ENCODE results near the gene SPATA3.

Gene SPATA3

GRCh38 chr2:230985519-230986231, 10.2 kb upstream of the SPATA3 start:
- H3K27ac ChIP-seq (ENCODE audit: extremely low read depth, low read depth, low read length) = no peak overlapping the region
- TF ChIP-seq ZFP69B (tag by site-specific recombination; IDR thresholded peaks at IDR 0.05) = no peak
- no peak for TF ChIP-seq ZNF184 (tag by site-specific recombination; IDR thresholded peaks at IDR 0.05)
- TF ChIP-seq ZNF404 (tag by site-specific recombination; IDR thresholded peaks at IDR 0.05) = no peak
- no peak for TF ChIP-seq ZNF529 (tag by site-specific recombination; IDR thresholded peaks at IDR 0.05; ENCODE audit: insufficient replicate concordance)
- no peak for TF ChIP-seq ZNF433 (tag by site-specific recombination; IDR thresholded peaks at IDR 0.05; ENCODE audit: low read depth)
- CTCF ChIA-PET = interaction anchor here (0.6 to 6.0 kb wide), 12 partner anchors 10 to 419 kb away, joined by 3 to 57 read pairs (median 10); partner anchors contain the start of gene SPATA3

DNA sequence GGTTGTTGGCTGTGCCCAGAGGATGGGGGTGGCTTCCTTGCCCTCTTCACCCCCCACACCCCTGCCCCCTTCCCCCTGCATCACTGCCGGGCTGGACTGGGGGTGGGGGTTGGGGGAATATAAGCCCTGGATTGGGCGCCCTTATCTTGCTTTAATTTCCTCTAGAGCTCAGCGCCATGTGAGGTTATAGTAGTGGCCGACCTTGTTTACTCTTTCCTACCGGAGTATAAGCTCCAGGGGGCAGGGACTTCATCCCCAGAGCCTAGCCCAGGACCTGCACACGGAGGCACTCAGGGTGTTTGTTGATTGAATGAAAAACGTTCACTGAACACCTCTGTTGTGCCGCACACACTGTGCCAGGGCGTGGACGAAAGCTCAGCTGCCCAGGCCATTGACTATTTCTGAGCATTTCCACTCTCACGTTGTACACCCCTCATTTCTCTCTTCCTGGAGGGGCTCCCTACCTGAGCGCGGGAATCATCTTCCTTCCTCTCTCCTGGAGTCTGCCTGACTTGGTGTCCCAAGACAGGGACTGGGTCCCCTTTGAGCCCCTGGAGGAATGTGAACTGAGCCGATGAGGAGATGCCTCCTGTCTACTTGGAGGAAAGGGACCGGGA, 9.3 kb upstream of the SPATA3 start:
- TF ChIP-seq GLIS1 (tag by site-specific recombination; IDR thresholded peaks at IDR 0.05) (peak; percentile 58; the same call in 1 of the 2 replicates), ZNF621 (tag by site-specific recombination; IDR thresholded peaks at IDR 0.05) (no peak), GLIS2 (tag by site-specific recombination; IDR thresholded peaks at IDR 0.05) (0 out of 2 replicates have a peak, but pooled peaks have one; percentile 0), ZSCAN16 (tag by site-specific recombination; IDR thresholded peaks at IDR 0.05) (peak; percentile 77), ZNF341 (tag by site-specific recombination; IDR thresholded peaks at IDR 0.05; ENCODE audit: low read depth) (no peak), ZNF571 (tag by site-specific recombination; IDR thresholded peaks at IDR 0.05) (no peak)
- TF ChIP-seq, protein P1, sequence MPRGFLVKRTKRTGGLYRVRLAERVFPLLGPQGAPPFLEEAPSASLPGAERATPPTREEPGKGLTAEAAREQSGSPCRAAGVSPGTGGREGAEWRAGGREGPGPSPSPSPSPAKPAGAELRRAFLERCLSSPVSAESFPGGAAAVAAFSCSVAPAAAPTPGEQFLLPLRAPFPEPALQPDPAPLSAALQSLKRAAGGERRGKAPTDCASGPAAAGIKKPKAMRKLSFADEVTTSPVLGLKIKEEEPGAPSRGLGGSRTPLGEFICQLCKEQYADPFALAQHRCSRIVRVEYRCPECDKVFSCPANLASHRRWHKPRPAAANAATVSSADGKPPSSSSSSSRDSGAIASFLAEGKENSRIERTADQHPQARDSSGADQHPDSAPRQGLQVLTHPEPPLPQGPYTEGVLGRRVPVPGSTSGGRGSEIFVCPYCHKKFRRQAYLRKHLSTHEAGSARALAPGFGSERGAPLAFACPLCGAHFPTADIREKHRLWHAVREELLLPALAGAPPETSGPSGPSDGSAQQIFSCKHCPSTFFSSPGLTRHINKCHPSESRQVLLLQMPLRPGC (tag by site-specific recombination; IDR thresholded peaks at IDR 0.05) = no peak
- no peaks in the 10 kb centered on the region for H3K36me3 ChIP-seq (ENCODE audit: control insufficient read depth in 2 of 2, insufficient read depth in 1 of 2, low read length in 2 of 2)
- ChIA-PET POLR2A (interaction anchor here (1.0 kb wide), 1 partner anchor 63 kb away, joined by 3 read pairs; no protein-coding TSS in a partner anchor), CTCF (interaction anchor here (0.5 to 6.0 kb wide), 35 partner anchors 9 to 946 kb away, joined by 3 to 57 read pairs (median 5); partner anchors contain the start of genes GPR55 and SPATA3)
- H3K4me1 ChIP-seq (ENCODE audit: control insufficient read depth, insufficient read depth, low read length) = 0 out of 2 replicates have a peak, but pooled peaks cover 3% of the 10 kb centered on the region
- H3K9me3 ChIP-seq (ENCODE audit: control insufficient read depth, insufficient read depth, low read depth, low read length) = no peaks in the 10 kb centered on the region
- H3K4me3 ChIP-seq (ENCODE audit: low read depth, low read length) = peak overlapping the region; percentile 41
- H3K27ac ChIP-seq (ENCODE audit: extremely low read depth, low read depth, low read length) = no peak overlapping the region

More at GRCh38 chr2:230985519-230986231, 10.2 kb upstream of the SPATA3 start:
- no peaks in the 10 kb centered on the region for H3K36me3 ChIP-seq (ENCODE audit: control insufficient read depth in 2 of 2, insufficient read depth in 1 of 2, low read length in 2 of 2)
- 0 out of 2 replicates have a peak, but pooled peaks cover 3% of the 10 kb centered on the region for H3K4me1 ChIP-seq (ENCODE audit: control insufficient read depth, insufficient read depth, low read length)
- no peak overlapping the region for H3K4me3 ChIP-seq (ENCODE audit: low read depth, low read length)
- POLR2A ChIA-PET = no interaction called here
- no peaks in the 10 kb centered on the region for H3K9me3 ChIP-seq (ENCODE audit: control insufficient read depth, insufficient read depth, low read depth, low read length)

- 0 out of 2 replicates have a peak, but pooled peaks cover 3% of the 10 kb centered on the region for H3K4me1 ChIP-seq (ENCODE audit: control insufficient read depth, insufficient read depth, low read length)
- H3K4me3 ChIP-seq (ENCODE audit: low read depth, low read length) = peak overlapping the region; percentile 41
- H3K36me3 ChIP-seq (ENCODE audit: control insufficient read depth in 2 of 2, insufficient read depth in 1 of 2, low read length in 2 of 2) = no peaks in the 10 kb centered on the region
- ChIA-PET CTCF (interaction anchor here (0.5 to 6.0 kb wide), 56 partner anchors 8 to 1173 kb away, joined by 3 to 57 read pairs (median 4); partner anchors contain the start of genes GPR55 and SPATA3), POLR2A (interaction anchor here (1.0 kb wide), 1 partner anchor 63 kb away, joined by 3 read pairs; no protein-coding TSS in a partner anchor)
- H3K9me3 ChIP-seq (ENCODE audit: control insufficient read depth, insufficient read depth, low read depth, low read length) = no peaks in the 10 kb centered on the region
- H3K27ac ChIP-seq (ENCODE audit: extremely low read depth, low read depth, low read length) = no peak overlapping the region
- TF ChIP-seq KLF16 (tag by site-specific recombination; IDR thresholded peaks at IDR 0.05) (0 out of 2 replicates have a peak, but pooled peaks have one; percentile 33), SCRT2 (tag by site-specific recombination; IDR thresholded peaks at IDR 0.05) (peak; percentile 96), ZNF335 (tag by site-specific recombination; conservative IDR thresholded peaks at IDR 0.05) (peak; percentile 31), WT1 (tag by site-specific recombination; IDR thresholded peaks at IDR 0.05) (no peak), SCRT1 (tag by site-specific recombination; IDR thresholded peaks at IDR 0.05; ENCODE audit: borderline replicate concordance) (peak; percentile 72; the same call in 1 of the 2 replicates), ZNF664 (tag by site-specific recombination; IDR thresholded peaks at IDR 0.05) (no peak)
- TF ChIP-seq, protein P2, sequence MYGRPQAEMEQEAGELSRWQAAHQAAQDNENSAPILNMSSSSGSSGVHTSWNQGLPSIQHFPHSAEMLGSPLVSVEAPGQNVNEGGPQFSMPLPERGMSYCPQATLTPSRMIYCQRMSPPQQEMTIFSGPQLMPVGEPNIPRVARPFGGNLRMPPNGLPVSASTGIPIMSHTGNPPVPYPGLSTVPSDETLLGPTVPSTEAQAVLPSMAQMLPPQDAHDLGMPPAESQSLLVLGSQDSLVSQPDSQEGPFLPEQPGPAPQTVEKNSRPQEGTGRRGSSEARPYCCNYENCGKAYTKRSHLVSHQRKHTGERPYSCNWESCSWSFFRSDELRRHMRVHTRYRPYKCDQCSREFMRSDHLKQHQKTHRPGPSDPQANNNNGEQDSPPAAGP (tag by site-specific recombination; IDR thresholded peaks at IDR 0.05) = peak; percentile 27; the same call in 1 of the 2 replicates
- TF ChIP-seq, protein P3, sequence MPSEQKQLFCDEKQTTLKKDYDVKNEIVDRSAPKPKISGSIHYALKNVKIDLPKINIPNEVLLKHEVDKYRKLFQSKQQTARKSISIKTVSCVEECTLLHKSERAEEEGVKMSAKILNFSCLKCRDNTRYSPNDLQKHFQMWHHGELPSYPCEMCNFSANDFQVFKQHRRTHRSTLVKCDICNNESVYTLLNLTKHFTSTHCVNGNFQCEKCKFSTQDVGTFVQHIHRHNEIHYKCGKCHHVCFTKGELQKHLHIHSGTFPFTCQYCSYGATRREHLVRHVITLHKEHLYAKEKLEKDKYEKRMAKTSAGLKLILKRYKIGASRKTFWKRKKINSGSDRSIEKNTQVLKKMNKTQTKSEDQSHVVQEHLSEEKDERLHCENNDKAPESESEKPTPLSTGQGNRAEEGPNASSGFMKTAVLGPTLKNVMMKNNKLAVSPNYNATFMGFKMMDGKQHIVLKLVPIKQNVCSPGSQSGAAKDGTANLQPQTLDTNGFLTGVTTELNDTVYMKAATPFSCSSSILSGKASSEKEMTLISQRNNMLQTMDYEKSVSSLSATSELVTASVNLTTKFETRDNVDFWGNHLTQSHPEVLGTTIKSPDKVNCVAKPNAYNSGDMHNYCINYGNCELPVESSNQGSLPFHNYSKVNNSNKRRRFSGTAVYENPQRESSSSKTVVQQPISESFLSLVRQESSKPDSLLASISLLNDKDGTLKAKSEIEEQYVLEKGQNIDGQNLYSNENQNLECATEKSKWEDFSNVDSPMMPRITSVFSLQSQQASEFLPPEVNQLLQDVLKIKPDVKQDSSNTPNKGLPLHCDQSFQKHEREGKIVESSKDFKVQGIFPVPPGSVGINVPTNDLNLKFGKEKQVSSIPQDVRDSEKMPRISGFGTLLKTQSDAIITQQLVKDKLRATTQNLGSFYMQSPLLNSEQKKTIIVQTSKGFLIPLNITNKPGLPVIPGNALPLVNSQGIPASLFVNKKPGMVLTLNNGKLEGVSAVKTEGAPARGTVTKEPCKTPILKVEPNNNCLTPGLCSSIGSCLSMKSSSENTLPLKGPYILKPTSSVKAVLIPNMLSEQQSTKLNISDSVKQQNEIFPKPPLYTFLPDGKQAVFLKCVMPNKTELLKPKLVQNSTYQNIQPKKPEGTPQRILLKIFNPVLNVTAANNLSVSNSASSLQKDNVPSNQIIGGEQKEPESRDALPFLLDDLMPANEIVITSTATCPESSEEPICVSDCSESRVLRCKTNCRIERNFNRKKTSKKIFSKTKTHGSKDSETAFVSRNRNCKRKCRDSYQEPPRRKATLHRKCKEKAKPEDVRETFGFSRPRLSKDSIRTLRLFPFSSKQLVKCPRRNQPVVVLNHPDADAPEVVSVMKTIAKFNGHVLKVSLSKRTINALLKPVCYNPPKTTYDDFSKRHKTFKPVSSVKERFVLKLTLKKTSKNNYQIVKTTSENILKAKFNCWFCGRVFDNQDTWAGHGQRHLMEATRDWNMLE (tag by site-specific recombination; conservative IDR thresholded peaks at IDR 0.05; ENCODE audit: low read depth) = 0 out of 2 replicates have a peak, but pooled peaks have one; percentile 21
Measured at GRCh38 chr2:230987137-230988020, 8.5 kb upstream of the SPATA3 start.

All from HEK293 (cell line).